Stimulated activated CD8-positive, alpha-beta memory T cell treated with anti-CD3 and anti-CD28 coated beads, Interleukin-2, amount 100 ng/mL, for 48 hours (primary cell): ENCODE measurements around the gene PRR15L.
"Not testable (repeated sequence)": the region's sequence is repeated elsewhere in the genome, so short reads cannot be mapped to it uniquely, and the experiment has no call there.

ENCODE experiments used
- DNase-seq, 2 donors: peaks; one replicate each; pipeline ENCODE4 v3.0.0-alpha.2; 2020; ENCODE audit warnings: low read depth in 2 of 2

The PRR15L gene

GRCh38 chr17:47935468-47935867, 22.2 kb downstream of the PRR15L start:
- not testable (repeated sequence) for DNase-seq

GRCh38 chr17:47934856-47935255, 22.8 kb downstream of the PRR15L start:
- DNase-seq, result no peak

- DNase-seq, result no peak
Observed at GRCh38 chr17:47931848-47932247, 25.8 kb downstream of the PRR15L start.

GRCh38 chr17:47929218-47930000, 28.3 kb downstream of the PRR15L start:
- DNase-seq, result no peak

GRCh38 chr17:47928415-47928814, 29.3 kb downstream of the PRR15L start:
- no peak for DNase-seq

GRCh38 chr17:47927821-47928400, 29.8 kb downstream of the PRR15L start:
- DNase-seq, result no peak

- DNase-seq, result no peak
Observed at GRCh38 chr17:47925678-47925988, 32.0 kb downstream of the PRR15L start.

DNA sequence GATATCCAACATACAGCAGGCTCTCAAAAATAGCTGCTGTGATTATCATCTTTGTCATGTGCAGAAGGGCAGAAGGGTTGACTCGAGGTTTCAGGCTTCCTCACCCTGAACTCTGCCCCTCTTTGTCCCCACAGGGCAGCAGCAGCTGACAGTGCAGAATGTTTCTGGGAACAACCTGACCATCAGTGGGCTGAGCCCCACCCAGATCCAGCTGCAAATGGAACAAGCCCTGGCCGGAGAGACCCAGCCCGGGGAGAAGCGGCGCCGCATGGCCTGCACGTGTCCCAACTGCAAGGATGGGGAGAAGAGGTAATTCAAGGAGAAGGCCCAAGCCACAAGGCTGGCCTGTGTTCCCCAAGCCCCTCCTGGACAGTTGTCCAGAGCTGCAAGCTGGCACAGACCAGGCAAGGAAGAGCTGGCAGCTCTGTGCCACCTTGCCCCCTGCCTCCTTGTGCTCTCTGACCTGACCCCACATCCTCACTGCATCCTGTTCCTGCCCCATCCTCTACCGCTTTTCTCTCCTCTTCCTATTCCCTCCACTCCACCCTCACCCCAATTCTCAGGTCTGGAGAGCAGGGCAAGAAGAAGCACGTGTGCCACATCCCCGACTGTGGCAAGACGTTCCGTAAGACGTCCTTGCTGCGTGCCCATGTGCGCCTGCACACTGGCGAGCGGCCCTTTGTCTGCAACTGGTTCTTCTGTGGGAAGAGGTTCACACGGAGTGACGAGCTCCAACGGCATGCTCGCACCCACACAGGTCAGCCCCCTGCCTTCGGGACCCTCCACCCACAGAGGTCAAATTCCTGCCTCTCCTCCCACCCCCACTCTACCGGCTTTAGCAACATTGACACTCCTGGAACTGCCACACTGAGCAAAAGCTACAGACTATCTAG, 32.7 kb downstream of the PRR15L start:
- DNase-seq, result no peak

- not testable (repeated sequence) for DNase-seq
Observed at GRCh38 chr17:47919889-47920288, 37.8 kb downstream of the PRR15L start.

GRCh38 chr17:47918991-47919390, 38.7 kb downstream of the PRR15L start:
- DNase-seq, result no peak

DNA sequence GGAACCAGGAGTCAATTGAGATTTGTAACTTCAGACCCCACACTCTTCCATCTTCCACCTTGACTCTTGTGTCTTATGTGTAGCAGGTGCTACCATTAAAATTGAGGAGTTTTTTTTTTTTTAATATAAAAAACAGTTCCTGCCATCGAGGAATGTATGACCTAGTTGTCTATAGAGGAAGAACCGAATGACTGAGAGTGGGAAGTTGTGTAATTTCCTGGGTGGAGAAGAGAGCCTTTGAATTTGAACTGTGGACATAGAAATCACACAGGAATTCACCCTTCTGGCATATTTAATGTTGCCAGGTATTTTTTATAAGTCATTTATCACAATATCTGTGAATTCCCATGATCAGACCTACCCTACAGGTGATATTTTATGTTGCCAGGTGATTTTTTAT, 39.7 kb downstream of the PRR15L start:
- no peak for DNase-seq

DNA sequence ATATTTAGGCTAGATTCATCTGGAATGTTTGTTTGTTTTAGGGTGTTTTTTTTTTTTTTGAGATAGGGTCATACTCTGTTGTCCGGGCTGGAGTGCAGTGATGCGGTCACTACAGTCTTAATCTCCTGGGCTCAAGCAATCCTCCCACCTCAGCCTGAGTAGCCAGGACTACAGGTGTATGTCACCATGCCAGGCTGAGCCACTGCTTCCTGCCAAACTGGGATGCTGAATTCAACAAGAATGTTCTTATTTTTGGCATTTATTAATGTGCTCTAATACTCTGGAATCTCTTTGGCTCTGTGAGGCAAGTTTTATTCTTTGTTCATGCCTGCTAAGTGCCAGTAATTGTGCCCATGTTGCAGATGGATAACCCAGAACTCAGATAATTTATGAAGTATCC, 40.1 kb downstream of the PRR15L start:
- no peak for DNase-seq

GRCh38 chr17:47916489-47917208, 41.0 kb downstream of the PRR15L start:
- DNase-seq, result no peak

- DNase-seq, result no peak
Observed at GRCh38 chr17:47915776-47916398, 41.8 kb downstream of the PRR15L start.

DNA sequence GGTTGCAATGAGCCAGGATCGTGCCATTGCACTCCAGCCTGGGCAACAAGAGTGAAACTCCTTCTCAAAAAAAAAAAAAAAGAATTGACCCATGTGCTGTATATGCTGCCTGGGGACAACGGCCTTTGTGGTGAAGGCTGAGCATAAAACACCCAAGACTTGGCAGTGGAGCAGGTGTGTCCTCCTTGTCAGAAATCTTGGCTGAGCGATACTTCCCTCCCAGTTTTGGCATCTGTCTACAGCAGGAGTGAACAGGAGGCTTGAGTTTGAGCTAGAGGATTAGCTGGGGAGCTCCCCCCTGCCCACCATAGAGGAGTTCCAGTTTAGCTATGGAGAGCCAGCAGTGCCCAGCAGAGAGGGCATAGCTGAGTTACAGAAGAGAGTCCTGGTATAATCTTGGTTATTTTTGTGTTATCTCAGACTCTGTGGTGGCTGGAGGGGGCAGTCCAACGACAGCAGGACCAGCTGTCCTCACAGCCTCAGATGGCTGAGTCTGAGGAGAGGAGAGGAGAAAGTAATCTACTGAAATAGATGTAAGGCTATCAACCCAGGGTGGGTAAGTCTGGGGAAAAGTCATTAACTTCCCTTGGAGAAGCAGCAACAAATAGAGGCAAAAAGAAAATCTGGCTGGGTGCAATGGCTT, 43.3 kb downstream of the PRR15L start:
- DNase-seq, result no peak

GRCh38 chr17:47913050-47913449, 44.6 kb downstream of the PRR15L start:
- DNase-seq, result no peak

DNA sequence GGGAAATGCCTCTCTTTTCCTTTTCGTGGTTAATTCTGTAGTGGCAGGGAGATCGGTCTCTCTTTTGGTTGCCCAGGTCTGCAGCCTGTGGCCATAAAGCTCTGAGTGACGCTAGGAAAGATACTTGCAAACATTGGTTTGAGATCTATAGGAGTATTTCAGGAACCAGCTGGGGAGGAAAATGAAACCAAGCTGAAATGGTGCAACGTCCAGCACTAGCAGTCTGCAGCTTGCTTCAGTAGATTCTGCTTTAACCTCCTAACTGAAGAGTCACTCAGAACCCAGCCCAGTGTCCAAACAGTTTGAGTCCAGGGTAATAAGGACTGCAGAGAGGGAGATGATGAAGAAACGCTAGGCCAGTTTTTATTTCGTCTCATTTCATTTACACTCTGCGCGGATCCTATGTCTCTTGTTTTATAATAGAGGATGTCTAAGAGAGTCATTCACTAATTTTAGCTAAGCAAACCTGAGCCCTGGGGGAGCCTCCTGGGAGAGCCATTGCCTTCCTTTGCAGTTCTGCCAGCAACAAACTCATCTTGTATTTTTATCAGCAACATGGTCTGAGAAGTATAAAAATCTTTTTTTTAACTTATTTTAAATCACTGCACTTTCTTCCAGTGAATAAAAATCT, 49.6 kb downstream of the PRR15L start:
- no peak for DNase-seq

- no peak for DNase-seq
Observed at GRCh38 chr17:47906443-47906842, 51.2 kb downstream of the PRR15L start.

GRCh38 chr17:47905221-47905733, 52.4 kb downstream of the PRR15L start:
- no peak for DNase-seq

DNA sequence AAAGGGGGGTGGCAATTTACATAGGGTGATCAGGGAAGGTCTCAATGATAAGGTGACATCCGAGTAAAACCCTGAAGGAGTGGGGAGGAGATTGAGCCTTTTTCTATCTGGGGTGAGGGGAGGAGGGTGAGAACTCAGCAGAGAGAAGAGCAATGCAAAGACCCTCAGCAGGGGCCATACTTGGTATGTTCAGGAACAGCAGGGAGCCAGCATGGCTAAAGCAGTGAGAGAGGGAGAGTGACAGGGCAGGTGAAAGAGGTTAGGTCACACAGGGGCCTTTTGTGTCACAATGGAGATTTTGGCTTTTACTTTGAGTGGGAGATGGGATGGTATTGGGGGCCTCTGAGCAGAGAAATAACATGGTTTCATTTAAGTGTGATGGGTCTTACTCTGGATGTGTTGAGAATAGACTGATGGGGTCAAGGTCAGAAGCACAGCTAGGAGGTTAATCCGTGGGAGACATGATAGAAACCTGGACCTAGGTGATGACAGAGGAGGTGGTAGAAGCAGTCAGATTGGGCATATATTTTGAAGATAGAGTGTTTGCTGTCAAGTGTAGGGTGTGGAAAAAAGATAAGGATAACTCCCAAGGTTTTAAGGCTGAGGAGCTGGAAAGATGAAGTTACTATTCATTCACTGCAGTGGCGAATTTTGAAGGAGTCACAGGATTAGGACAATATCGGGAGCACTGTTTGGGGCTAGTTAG, 55.5 kb downstream of the PRR15L start:
- no peak for DNase-seq
